NK-92 (cell line): Measurements from ENCODE around the gene RHBDL1.

Experiments used
- DNase-seq: peaks from one replicate; lab custom pipeline; 2025; ENCODE audit not compliant: unreplicated experiment; lab: John Stamatoyannopoulos, UW

RHBDL1 gene

GRCh38 chr16:652454-653305, 22.8 kb upstream of the RHBDL1 start:
- DNase-seq = no peak

GRCh38 chr16:654034-654433, 21.4 kb upstream of the RHBDL1 start:
- no peak for DNase-seq

GRCh38 chr16:657487-657886, 18.0 kb upstream of the RHBDL1 start:
- DNase-seq = no peak

- DNase-seq = no peak
Measured at GRCh38 chr16:658679-659571, 16.5 kb upstream of the RHBDL1 start.

- no peak for DNase-seq
Measured at GRCh38 chr16:659618-660017, 15.9 kb upstream of the RHBDL1 start.

DNA sequence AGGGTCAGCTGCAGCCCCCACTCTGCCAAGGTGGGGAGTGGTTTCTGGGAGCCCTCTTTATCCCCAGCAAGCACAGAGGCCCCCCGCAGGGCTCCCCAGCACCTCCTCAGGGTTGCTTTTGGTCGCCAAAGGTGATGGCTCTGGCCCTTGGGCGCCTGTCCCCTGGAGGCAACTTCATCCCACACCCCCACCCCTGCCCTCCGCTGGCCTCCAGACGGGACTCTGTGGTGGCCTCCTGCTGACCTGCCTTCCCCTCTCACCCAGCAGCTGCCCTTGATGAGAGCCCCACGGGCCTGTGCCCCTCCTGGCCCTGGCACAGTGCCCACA, 15.4 kb upstream of the RHBDL1 start:
- no peak for DNase-seq

- DNase-seq = no peak
Measured at GRCh38 chr16:660459-661183, 14.8 kb upstream of the RHBDL1 start.

DNA sequence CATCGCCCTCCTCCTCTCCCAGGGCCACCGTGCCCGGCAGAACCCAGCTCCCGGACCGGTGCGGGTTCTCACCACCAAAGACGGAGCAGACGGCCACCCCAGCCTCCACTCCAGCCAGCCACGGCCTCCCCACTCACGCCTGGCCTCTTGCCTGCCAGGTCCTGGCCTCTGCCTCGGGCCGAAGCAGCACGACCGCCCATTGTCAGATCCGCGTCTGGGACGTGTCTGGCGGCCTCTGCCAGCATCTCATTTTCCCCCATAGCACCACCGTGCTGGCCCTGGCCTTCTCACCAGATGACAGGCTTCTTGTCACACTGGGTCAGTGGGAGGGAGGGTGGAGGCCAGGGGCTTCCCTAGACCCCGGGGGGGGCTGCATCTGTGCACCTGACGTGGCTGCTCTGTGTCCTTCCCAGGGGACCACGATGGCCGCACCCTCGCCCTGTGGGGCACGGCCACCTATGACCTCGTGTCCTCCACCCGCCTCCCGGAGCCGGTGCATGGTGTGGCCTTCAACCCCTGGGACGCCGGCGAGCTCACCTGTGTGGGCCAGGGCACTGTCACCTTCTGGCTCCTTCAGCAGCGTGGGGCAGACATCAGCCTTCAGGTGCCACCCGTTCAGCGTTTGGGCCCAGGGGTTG, 14.2 kb upstream of the RHBDL1 start:
- no peak for DNase-seq

DNA sequence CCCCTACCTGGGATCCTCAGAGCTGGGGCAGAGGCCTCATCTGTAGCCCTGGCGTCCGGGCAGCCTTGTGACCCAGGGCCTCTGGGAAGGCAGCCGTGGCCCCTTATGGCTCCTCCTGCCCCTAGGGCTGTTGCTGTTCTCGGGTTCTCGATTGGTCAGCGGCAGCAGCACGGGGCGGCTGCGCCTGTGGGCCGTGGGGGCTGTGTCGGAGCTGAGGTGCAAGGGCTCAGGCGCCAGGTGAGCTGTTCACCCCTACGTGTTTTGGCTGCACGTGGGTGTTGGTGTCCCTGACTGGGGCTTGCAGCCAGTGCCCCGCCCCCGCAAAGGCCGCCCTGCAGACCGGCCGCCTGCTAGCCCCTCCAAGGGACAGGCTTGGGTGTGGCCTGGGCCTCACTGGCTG, 13.4 kb upstream of the RHBDL1 start:
- no peak for DNase-seq

- no peak for DNase-seq
Measured at GRCh38 chr16:662597-662996, 12.9 kb upstream of the RHBDL1 start.

- no peak for DNase-seq
Measured at GRCh38 chr16:666572-666971, 8.9 kb upstream of the RHBDL1 start.

DNA sequence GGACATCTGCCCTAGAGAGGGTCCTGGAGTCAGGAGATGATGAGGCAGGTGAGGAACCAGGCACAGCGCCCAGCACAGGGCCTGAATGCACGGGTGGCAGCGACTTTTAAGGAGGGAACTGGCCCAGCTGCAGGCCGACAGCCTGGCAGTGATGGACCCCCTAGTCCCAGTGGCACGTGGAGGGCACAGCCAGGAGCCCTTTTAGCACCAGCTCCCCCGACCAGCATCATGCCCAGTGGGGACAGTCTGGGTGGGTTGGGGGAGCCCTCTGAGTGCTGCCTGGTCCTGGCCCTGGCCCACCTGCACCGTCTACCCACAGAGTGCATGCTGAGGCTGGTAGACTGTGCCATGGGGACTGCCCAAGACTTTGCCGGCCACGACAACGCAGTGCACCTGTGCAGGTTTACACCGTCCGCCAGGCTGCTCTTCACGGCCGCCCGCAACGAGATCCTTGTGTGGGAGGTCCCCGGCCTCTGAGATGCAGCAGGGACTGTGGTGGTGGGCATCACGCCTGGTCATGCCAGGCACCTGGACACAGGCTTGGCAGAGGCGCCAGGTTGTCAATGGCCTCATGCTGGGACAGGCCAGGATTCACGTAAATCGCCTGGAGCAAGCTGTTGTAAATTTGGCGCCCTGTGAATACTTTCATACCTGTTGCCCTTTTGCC, 8.2 kb upstream of the RHBDL1 start:
- DNase-seq = no peak

DNA sequence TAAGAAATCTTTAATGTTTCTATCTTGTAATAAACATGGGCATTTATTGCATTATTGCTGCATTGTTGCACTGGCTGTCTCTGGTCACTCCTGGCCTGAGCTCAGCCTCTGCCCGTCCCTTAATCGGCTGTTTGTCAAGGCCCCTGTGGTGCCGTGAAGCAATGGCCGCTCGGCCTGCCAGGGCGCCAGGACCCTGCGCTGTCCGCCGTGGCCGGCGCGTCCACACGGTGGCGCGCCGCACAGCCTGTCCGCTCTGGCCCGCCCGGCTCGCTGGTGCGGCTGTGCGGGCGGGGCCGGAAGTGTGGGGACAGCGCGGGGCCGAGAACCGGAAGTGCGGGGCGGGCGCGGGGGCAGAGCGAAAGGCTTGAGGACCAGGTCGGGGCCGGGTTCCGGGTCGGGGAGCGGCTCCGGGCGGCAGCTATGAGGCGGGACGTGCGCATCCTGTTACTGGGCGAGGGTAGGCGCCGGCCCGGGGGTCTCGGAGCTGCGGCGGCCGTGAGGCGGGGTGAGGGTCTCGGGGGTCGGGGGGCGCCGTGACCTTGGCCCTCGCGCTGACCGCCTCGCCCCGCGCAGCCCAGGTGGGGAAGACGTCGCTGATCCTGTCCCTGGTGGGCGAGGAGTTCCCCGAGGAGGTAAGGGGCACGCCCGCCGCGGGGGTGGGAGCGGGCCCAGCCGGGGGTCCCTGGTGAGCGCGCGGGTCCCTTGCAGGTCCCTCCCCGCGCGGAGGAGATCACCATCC, 7.5 kb upstream of the RHBDL1 start, which contains the start of gene RHOT2:
RHOT2 (plus strand) TSS at position 353 of the 739 bp plus-strand sequence; CDS start at position 421, 68 bp downstream.
- DNase-seq = no peak

GRCh38 chr16:668519-669171, 6.8 kb upstream of the RHBDL1 start:
- DNase-seq = no peak

GRCh38 chr16:669666-670065, 5.8 kb upstream of the RHBDL1 start:
- no peak for DNase-seq

- no peak for DNase-seq
Measured at GRCh38 chr16:670485-671352, 4.8 kb upstream of the RHBDL1 start.

GRCh38 chr16:671353-672131, 3.9 kb upstream of the RHBDL1 start:
- no peak for DNase-seq

GRCh38 chr16:672371-672770, 3.1 kb upstream of the RHBDL1 start:
- DNase-seq = no peak
